RWPE2 (cell line): Measurements from ENCODE around the gene EFCAB11.

Experiments used
- ATAC-seq: fragments of 200-7000 bp; cut with Tn5 transposase; 3 replicates; pipeline ENCODE4 v1.9.1; 2021; ENCODE audit warnings: low read depth
- DNase-seq: peaks from one replicate; pipeline ENCODE4 v3.0.0-alpha.2; 2020; ENCODE audit warnings: low spot score
- H3K27ac ChIP-seq: fragments of 450-650 bp; 2 replicates; pipeline ENCODE4 v1.5.1; 2017; ENCODE audit warnings: mild to moderate bottlenecking; ENCODE audit not compliant: poor library complexity, severe bottlenecking
- H3K27me3 ChIP-seq: fragments of 250-450 bp; sonication (Bioruptor Pico); 2 replicates; pipeline ENCODE4 v1.5.1; 2021; ENCODE audit warnings: mild to moderate bottlenecking, moderate library complexity; ENCODE audit not compliant: insufficient read depth, poor library complexity, severe bottlenecking
- H3K36me3 ChIP-seq: fragments of 250-450 bp; sonication (Bioruptor Pico); 2 replicates; pipeline ENCODE4 v1.5.1; 2020; ENCODE audit warnings: low read depth, mild to moderate bottlenecking, moderate library complexity
- H3K4me1 ChIP-seq: fragments of 250-450 bp; sonication (Bioruptor Pico); 2 replicates; pipeline ENCODE4 v1.5.1; 2021; ENCODE audit warnings: mild to moderate bottlenecking, moderate library complexity; ENCODE audit not compliant: insufficient read depth, poor library complexity, severe bottlenecking
- H3K4me3 ChIP-seq: fragments of 250-450 bp; sonication (Bioruptor Pico); 2 replicates; pipeline ENCODE4 v1.5.1; 2021; ENCODE audit warnings: mild to moderate bottlenecking, moderate library complexity; ENCODE audit not compliant: severe bottlenecking
- H3K9me3 ChIP-seq: fragments of 250-450 bp; sonication (Bioruptor Pico); 2 replicates; pipeline ENCODE4 v1.5.1; 2021; ENCODE audit warnings: mild to moderate bottlenecking, moderate library complexity; ENCODE audit not compliant: severe bottlenecking
- CTCF ChIP-seq: fragments of 450-650 bp; IDR thresholded peaks from one replicate; pipeline ENCODE4 v1.5.1; 2017; ENCODE audit warnings: mild to moderate bottlenecking, moderate library complexity; ENCODE audit not compliant: poor library complexity, severe bottlenecking

Gene EFCAB11

GRCh38 chr14:89910691-89911009, 43.9 kb downstream of the EFCAB11 start:
- Histone ChIP-seq H3K27ac (no peak overlapping the region), H3K9me3 (no peaks in the 10 kb centered on the region), H3K4me1 (peaks cover 20% of the 10 kb centered on the region), H3K4me3 (no peak overlapping the region), H3K27me3 (no peaks in the 10 kb centered on the region), H3K36me3 (no peaks in the 10 kb centered on the region)
- DNase-seq: no peak
- no peak for ATAC-seq
- no peak for TF ChIP-seq CTCF

DNA sequence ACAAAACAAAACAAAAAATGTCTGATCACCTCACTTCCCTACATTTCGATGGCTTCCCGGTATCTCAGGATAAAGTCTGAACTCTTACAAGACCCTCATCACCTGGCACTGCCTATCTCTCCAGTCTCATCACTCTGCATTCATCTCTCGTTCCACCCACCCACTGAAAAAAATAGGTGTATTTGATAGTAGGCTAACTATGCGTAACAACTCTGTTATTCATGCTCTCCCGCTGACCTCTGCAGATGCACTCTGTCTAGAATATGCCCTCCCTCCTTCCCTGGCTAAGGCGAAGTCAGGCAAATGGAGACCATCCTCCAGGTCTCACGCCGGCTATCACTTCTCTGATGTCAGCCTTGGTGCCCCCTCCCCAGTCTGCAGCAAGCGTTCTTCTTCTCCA, 44.9 kb downstream of the EFCAB11 start:
- Histone ChIP-seq H3K4me1 (peaks cover 14% of the 10 kb centered on the region), H3K27me3 (no peaks in the 10 kb centered on the region), H3K27ac (no peak overlapping the region), H3K4me3 (no peak overlapping the region), H3K36me3 (no peaks in the 10 kb centered on the region), H3K9me3 (no peaks in the 10 kb centered on the region)
- ATAC-seq (no peak), DNase-seq (no peak)
- TF ChIP-seq CTCF: no peak

DNA sequence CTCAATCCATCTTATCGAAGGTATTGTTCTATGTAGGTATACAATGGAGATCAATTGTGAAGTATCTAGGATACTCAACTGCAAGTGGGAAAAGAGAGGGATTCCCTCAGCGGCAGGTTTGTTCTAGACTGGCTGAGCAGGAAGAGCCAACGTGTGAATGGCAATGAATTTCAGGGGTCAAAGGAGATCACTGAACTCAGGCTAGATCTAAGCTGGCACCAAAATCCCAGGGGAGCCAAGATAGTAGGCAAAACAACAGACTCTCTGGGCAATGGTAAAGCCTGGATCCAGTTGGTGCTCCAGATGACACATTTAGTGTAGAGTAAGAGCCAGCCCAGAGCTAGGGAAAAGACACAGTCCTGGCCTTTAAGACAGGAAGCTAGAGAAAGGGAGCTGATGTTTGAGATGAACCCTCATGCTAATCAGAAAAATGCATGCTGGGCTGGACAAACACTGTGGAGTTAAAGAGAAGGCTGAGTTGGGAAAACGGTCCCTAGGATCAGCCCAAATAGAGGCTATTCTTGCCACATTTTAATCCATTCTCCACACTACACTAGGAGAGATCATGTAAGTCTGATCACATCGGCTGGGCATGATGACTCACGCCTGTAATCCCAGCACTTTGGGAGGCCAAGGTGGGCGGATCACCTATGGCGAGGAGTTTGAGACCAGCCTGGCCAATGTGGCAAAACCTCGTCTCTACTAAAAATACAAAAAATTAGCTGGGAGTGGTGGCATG, 45.6 kb downstream of the EFCAB11 start:
- H3K27me3 ChIP-seq: no peaks in the 10 kb centered on the region
- H3K27ac ChIP-seq: no peak overlapping the region
- ATAC-seq (no peak), DNase-seq (no peak)
- no peak overlapping the region for H3K4me3 ChIP-seq
- H3K9me3 ChIP-seq: no peaks in the 10 kb centered on the region
- TF ChIP-seq CTCF: no peak
- no peaks in the 10 kb centered on the region for H3K36me3 ChIP-seq
- peaks cover 14% of the 10 kb centered on the region for H3K4me1 ChIP-seq

GRCh38 chr14:89907655-89908054, 46.9 kb downstream of the EFCAB11 start:
- no peaks in the 10 kb centered on the region for H3K9me3 ChIP-seq
- no peak for ATAC-seq
- H3K4me1 ChIP-seq: peaks cover 9% of the 10 kb centered on the region
- no peak overlapping the region for H3K27ac ChIP-seq
- H3K4me3 ChIP-seq: no peak overlapping the region
- no peak for DNase-seq
- H3K27me3 ChIP-seq: no peaks in the 10 kb centered on the region
- TF ChIP-seq CTCF: no peak
- no peaks in the 10 kb centered on the region for H3K36me3 ChIP-seq

DNA sequence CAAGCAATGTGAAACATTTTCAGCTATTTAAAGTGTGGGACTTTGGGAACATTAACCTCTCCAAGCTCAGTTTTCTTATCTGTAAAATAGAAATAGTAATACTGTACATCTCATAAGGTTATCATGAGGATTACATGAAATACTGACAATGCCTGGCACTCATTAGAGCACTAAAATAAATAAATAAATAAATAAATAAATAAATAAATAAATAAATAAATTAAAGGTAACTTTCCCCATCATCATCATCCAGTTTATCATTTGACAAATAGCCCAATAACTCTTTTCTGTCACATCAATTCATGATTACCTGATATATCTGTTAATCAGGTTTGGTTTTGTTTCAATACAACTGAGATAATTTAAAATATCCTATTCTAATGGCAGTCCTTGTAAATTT, 48.5 kb downstream of the EFCAB11 start:
- ATAC-seq (no peak), DNase-seq (no peak)
- no peak overlapping the region for H3K27ac ChIP-seq
- H3K9me3 ChIP-seq: no peaks in the 10 kb centered on the region
- no peak for TF ChIP-seq CTCF
- no peak overlapping the region for H3K4me3 ChIP-seq
- H3K4me1 ChIP-seq: no peaks in the 10 kb centered on the region
- H3K27me3 ChIP-seq: no peaks in the 10 kb centered on the region
- H3K36me3 ChIP-seq: no peaks in the 10 kb centered on the region
